ENCODE measurements around the gene GRID2.

The GRID2 gene

GRCh38 chr4:93042746-93043145, 739.0 kb downstream of the GRID2 start:
- no peaks in the 10 kb centered on the region for H3K9me3 ChIP-seq (ENCODE audit: severe bottlenecking)
- no peak overlapping the region for H3K4me3 ChIP-seq (ENCODE audit: low read depth, low read length)
- DNase-seq: no peak
- H3K36me3 ChIP-seq: no peaks in the 10 kb centered on the region
- H3K27ac ChIP-seq: no peak overlapping the region
- TF ChIP-seq, protein P1, sequence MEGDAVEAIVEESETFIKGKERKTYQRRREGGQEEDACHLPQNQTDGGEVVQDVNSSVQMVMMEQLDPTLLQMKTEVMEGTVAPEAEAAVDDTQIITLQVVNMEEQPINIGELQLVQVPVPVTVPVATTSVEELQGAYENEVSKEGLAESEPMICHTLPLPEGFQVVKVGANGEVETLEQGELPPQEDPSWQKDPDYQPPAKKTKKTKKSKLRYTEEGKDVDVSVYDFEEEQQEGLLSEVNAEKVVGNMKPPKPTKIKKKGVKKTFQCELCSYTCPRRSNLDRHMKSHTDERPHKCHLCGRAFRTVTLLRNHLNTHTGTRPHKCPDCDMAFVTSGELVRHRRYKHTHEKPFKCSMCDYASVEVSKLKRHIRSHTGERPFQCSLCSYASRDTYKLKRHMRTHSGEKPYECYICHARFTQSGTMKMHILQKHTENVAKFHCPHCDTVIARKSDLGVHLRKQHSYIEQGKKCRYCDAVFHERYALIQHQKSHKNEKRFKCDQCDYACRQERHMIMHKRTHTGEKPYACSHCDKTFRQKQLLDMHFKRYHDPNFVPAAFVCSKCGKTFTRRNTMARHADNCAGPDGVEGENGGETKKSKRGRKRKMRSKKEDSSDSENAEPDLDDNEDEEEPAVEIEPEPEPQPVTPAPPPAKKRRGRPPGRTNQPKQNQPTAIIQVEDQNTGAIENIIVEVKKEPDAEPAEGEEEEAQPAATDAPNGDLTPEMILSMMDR (IDR thresholded peaks at IDR 0.05; ENCODE audit: low read depth, low read length): no peak
- H3K27me3 ChIP-seq (ENCODE audit: insufficient read depth, low read depth, severe bottlenecking): no peaks in the 10 kb centered on the region

- TF ChIP-seq, protein P1 (IDR thresholded peaks at IDR 0.05; ENCODE audit: low read depth, low read length): no peak
- no peaks in the 10 kb centered on the region for H3K36me3 ChIP-seq
- H3K4me3 ChIP-seq (ENCODE audit: low read depth, low read length): no peak overlapping the region
- no peaks in the 10 kb centered on the region for H3K27me3 ChIP-seq (ENCODE audit: insufficient read depth, low read depth, severe bottlenecking)
- H3K9me3 ChIP-seq (ENCODE audit: severe bottlenecking): no peaks in the 10 kb centered on the region
- H3K27ac ChIP-seq: no peak overlapping the region
- no peak for DNase-seq
Measured at GRCh38 chr4:93053140-93053539, 749.4 kb downstream of the GRID2 start.

DNA sequence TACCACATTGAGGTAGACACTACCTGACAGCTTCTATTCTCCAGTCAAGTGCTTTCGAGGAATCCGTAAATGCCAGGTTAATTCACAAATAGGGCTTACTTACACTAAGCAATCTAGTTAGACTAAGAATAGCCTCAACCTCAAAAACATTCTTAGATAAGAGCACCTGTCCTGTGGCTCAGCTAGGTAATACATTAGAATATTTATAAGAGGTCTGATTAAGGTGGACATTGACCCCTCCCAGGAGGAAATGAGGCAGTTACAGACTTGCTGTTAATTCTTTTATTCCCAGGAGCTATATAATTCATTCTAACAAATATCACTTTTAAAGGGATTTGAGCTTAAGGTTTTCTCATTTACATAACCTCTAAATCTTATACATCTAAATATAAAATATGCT, 758.1 kb downstream of the GRID2 start:
- Histone ChIP-seq H3K27ac (no peak overlapping the region), H3K9me3 (ENCODE audit: severe bottlenecking) (no peaks in the 10 kb centered on the region), H3K36me3 (no peaks in the 10 kb centered on the region), H3K27me3 (ENCODE audit: insufficient read depth, low read depth, severe bottlenecking) (no peaks in the 10 kb centered on the region), H3K4me3 (ENCODE audit: low read depth, low read length) (no peak overlapping the region)
- no peak for DNase-seq
- TF ChIP-seq, protein P1 (IDR thresholded peaks at IDR 0.05; ENCODE audit: low read depth, low read length): no peak

DNA sequence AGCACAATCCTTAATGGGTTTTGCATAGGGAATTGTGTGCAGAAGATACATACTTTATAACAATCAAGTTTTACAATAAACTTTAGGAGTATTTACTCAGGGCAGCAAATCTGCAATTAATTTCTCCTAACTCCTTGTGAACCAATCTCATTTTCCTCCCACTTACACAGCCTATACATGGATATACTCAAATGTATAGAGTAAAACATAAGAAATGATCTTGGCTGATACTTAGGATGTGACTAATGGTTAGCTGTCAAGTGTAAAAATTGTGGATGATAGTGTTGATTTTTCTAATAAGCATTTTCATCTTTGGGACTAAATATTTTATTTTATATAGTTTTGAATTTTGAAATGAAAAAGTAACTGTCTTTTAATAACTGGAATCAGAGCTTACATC, 759.6 kb downstream of the GRID2 start:
- H3K27ac ChIP-seq: no peak overlapping the region

DNA sequence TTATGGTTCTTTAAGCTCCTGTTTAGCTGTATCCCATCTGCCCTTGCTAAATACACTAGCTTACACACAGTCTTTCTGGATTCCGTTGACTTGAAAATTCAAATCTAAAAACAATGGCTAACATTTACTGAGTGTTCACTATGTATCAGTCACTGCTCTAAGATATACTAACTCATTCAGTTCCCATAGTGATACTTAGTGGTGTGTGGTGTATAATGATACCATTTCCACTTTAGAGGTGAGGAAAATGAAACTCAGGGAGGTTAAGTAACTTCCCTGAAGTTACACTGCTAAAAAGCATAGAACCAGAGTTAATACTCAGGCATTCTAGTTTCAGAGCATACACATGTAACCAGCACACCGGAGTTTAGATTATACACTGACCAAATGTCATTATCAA, 762.0 kb downstream of the GRID2 start:
- Histone ChIP-seq H3K36me3 (no peaks in the 10 kb centered on the region), H3K27ac (no peak overlapping the region), H3K9me3 (ENCODE audit: severe bottlenecking) (no peaks in the 10 kb centered on the region), H3K27me3 (ENCODE audit: insufficient read depth, low read depth, severe bottlenecking) (no peaks in the 10 kb centered on the region), H3K4me3 (ENCODE audit: low read depth, low read length) (no peak overlapping the region)
- DNase-seq: no peak
- TF ChIP-seq, protein P1 (IDR thresholded peaks at IDR 0.05; ENCODE audit: low read depth, low read length): no peak

More for the DNA sequence above, 759.6 kb downstream of the GRID2 start:
- Histone ChIP-seq H3K27me3 (ENCODE audit: insufficient read depth, low read depth, severe bottlenecking) (no peaks in the 10 kb centered on the region), H3K4me3 (ENCODE audit: low read depth, low read length) (no peak overlapping the region), H3K9me3 (ENCODE audit: severe bottlenecking) (no peaks in the 10 kb centered on the region), H3K36me3 (no peaks in the 10 kb centered on the region)
- TF ChIP-seq, protein P1 (IDR thresholded peaks at IDR 0.05; ENCODE audit: low read depth, low read length): no peak
- DNase-seq: no peak

GRCh38 chr4:93066749-93067148, 763.0 kb downstream of the GRID2 start:
- no peak overlapping the region for H3K4me3 ChIP-seq (ENCODE audit: low read depth, low read length)
- TF ChIP-seq, protein P1 (IDR thresholded peaks at IDR 0.05; ENCODE audit: low read depth, low read length): no peak
- H3K27ac ChIP-seq: no peak overlapping the region
- DNase-seq: no peak
- no peaks in the 10 kb centered on the region for H3K27me3 ChIP-seq (ENCODE audit: insufficient read depth, low read depth, severe bottlenecking)
- H3K36me3 ChIP-seq: no peaks in the 10 kb centered on the region
- H3K9me3 ChIP-seq (ENCODE audit: severe bottlenecking): no peaks in the 10 kb centered on the region

Measured in WERI-Rb-1 (cell line).